ENCODE data around the gene MARCHF10. TPM values are rescaled to one million over a fixed set of nuclear protein-coding genes. Genes with fewer than 3 reads are reported as not detected.

Gene MARCHF10
- total RNA-seq, 1 donor from 2014 or later, result not detected

DNA sequence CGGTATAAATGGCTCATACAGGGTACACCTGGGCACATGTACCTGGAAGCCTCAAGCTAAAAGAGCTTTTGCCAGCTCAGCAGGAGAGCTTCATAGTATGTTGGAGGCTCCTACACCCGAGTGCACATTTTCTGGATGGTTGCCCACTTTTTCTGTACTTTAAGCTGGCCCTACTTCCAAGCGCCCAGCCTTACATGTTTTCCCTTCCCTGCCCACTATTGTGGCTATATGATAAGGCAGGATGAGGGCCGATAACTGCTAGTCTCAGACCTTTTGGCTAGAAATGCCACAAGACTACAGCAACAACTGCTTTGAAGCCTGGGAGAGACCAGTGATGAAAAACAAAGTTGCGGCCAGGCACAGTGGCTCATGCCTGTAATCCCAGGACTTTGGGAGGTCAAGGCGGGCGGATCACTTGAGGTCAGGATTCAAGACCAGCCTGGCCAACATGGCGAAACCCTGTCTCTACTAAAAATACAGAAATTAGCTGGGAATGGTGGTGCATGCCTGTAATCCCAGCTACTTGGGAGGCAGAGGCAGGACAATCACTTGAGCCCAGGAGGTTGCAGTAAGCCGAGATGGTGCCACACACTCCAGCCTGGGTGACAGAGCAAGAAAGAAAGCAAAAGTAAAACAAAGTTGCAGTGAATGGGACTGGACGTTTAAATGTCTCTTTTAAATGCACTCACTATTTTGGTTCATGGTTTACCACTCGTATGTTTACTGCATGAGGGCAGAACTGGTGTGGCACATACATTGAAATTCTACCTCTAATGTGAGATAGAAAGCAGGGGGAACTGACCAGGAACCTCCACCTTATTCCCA, 14.2 kb upstream of the MARCHF10 start:
- intact Hi-C loops (cut with micrococcal nuclease), result no loop called here

DNA sequence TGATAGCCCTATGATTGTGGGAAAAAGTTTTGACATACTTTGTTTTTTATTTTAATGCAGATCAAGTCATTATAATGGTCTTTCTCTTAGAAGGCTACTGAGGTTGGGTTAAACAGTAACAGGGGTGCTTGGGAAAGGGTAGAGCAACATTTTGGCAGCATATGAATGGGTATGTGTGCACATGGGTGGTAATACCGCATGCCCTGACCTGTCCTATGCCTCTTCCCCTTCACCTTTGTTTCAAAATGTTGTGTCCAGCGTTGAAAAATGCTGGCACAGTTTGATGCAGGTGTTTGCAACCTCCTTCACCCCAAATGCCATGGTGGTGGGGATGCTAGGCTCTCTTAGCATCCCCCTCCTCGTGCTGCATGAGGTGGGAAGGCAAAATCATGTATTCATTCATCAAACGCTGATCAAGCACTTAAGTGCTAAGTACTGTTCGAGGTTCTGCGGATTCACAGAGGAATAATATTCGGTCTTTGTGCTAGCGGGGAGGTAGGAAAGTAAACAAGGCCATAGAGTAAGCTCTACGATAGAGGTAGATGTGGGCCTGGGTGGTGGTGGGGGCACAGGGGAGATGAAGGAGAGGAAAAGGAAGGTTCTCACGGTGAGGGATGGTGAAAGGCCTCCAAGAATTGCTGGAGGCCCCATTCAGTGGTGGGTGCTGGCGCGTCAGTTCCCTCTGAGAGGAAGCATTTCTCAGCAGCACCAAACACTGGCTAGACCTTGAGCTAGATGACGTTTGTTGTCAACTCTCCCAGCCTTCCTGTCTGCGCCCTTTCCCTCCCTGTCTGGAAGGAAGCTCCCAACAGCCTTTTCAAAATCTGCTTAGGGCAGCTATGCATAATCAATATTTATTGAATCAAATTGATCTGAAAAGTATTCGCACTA, 13.3 kb upstream of the MARCHF10 start:
- intact Hi-C loops (cut with micrococcal nuclease), result no loop called here

DNA sequence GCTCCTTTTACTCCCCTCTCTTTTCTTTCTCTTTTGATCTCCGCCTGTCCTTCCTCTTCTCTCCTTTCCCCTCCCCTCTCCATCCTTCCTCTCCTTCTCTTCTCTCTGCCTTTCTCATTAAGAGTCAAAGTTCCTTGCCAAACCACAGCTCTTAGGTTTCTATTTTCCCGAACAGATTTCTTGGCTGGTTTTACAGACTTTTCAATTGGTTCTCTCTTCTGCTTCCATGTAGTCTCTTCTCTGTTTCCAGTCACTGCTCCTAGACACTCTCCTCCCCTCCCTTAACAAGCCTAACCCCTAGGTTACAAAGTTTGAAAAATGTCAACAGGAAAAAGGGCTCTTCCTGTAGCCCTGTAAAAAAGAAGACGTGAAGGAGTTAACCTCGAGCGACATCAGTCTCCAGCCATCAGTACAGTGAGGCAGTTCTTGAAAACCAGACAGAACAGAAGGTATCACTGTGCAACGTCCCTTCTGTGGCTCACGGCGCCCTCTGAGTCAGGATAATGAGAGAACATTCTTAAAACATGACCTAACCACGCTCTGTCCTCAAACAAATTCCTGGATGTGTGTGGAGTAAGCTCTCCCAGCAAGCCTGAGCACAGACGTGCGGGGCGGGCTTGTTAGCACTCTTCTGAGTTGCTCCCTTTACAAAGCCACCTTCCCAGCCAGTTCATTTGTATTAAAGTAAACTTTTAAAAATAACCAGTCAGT, 11.6 kb upstream of the MARCHF10 start:
- intact Hi-C loops (cut with micrococcal nuclease), result no loop called here

DNA sequence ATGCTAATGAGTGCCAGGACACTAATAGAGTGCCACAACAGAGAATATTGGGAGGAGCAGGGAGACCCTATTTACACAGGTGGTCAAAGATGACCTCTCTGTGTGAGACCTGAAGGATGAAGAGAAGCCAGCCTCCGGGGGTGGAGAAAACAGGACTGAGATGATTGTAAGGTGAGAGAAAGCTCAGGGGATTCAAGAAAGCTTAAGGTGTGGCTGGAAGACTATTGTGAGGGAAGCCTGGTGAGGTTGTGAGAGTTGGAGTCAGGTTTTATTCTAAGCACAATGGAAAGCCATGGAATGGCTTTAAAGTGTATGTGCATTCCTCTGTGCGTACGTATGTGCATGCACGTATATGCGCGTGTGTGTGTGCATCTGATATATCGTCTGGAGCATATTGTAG, 10.4 kb upstream of the MARCHF10 start:
- intact Hi-C loops (cut with micrococcal nuclease), result no loop called here

DNA sequence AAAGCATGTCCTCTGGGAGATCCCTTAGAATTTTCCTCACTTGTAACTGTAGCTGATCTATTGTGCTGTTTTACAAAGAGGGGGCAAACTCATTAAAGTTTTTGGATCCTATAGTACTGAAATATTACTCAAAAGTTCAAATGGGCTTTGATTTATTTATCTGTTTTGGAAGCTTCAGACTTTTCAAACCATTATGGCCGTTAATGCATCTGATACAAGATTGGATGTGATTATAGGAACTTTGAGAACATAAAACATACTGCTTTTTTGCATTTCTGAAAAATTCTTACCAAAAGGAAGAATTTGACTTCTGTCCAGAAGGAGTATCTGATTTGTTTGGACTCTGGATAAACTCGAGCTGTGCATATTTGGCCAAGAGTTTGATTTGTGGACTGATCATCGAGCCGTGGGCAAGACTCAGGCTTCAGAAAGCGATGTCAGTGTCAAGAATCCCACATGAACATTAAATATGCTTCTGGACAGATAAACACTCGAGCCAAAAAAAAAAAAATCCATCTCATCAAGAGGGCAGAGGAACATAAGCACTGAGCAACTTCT, 8.2 kb upstream of the MARCHF10 start:
- intact Hi-C loops (cut with micrococcal nuclease), result no loop called here

DNA sequence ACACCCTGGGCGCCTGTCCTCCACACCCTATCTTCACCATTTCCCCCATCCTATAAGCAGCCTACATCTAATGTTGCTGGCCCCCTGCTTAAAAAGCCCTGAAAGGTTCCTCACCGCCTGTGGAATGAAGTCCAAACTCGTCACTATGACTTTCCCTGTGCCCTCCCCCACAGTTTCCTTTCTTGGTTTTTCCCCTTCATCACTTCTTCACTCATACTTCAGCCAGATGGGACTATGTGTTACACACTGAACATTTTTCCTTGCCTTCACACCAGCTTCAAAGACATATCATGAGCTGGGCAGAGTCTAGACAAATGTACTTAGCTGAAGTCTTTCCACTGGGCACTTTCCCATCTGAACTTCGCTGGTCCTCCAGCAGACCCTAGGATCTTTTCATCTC, 1.5 kb upstream of the MARCHF10 start:
- intact Hi-C loops (cut with micrococcal nuclease), result no loop called here

DNA sequence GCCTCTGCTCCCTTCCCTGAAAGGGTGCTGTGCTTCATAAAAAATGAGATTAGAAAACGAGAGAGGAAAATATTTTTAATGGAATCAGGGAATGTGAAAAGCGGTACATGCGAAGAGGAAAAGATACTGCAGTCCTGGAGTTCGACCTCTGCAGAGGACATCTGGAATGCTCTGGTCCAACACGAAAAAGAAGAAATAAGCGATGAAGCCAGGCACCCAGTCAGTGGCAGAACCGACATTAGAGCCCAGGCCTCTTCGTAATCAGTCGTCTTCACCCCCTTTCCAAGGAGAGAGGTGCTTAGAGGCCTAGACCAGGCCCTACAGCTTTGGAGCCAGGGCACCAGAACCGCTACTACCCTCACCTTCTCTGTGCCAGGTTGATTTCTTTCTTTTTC, 459 bp upstream of the MARCHF10 start:
- intact Hi-C loops (cut with micrococcal nuclease), result no loop called here

DNA sequence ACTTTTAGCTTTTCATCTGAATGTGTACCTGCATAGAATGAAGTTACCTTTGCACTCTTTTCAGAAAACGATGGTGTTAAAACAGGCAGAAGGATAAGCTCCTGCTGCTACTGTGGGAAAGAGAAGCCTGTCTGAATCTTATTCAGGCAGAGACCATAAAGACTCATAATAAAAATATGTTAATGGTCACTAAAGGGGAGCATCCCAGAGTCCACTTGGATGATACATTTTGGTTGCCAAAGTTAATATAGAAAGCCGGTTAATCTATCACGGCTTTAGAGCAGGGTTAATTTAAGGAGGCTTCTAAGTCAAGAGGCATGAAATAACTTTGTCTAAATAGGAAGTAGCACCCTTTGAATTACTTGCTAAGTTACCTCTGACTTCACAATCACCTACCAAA, 2.9 kb downstream of the MARCHF10 start:
- intact Hi-C loops (cut with micrococcal nuclease), result no loop called here

DNA sequence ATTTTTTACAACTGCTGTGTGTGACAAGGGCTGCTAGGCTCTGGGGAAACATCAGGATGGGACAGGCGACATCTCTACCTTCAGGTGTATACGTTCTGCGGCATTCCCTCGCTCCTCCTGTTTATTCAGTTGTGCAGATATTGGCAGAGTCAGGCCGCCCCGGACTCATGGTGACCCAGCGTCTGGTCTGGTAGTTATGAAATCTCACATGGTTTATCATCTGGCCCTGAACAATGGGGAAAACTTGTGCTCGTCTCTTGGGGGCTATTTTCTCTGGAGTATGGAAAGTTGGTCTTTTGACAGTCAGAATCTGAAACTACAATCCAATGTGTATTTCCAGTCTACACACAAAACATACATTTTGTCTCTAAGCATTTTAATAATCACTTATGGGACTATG, 3.3 kb downstream of the MARCHF10 start:
- intact Hi-C loops (cut with micrococcal nuclease), result no loop called here

DNA sequence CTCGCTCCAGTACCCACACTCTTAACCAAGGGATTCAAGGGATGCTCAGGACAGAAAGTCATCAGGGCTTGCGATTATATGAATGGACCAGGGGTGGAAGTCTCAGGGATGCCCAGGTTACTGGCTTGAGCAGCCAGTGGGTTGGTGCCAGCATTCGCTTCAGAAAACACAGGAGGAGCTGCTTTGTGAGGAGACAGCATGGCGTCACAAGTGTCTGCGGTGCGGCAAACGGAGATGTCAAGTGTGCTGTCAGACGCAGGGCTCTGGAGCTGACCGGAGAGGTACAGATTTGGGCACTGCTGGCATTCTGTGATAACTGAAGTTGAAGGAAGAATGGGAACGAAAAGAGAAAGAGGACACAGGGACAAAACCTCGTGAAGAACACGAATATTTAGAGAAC, 4.1 kb downstream of the MARCHF10 start:
- intact Hi-C loops (cut with micrococcal nuclease), result no loop called here

DNA sequence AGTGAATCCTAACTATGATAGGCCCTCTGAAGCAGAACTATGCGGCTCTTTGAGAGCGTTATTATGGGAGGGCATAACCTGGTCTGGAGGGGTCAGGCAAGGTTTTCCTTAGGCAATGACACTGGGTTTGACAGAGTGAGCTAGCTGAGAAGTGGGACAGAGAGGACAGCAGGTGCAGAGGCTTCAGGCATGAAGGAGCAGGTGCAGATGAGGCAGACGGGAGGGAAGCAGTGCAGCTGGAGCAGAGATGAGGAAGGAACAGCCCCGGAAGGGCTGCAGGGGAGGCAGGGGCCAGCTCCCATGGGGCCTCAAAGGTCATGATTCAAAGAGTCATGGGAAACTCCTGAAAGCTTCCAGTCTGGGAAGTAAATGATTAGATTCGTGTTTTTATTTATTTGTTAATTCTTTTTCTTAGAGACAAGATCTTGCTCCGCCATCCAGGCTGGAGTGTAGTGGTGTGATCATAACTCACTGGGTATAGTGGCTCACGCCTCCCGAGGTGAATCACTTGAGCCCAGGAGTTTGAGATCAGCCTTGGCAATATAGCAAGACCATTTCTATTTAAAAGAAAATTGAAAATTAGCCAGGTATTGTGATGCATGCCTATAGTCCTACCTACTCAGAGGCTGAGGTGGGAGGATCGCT, 5.4 kb downstream of the MARCHF10 start:
- intact Hi-C loops (cut with micrococcal nuclease), result no loop called here

DNA sequence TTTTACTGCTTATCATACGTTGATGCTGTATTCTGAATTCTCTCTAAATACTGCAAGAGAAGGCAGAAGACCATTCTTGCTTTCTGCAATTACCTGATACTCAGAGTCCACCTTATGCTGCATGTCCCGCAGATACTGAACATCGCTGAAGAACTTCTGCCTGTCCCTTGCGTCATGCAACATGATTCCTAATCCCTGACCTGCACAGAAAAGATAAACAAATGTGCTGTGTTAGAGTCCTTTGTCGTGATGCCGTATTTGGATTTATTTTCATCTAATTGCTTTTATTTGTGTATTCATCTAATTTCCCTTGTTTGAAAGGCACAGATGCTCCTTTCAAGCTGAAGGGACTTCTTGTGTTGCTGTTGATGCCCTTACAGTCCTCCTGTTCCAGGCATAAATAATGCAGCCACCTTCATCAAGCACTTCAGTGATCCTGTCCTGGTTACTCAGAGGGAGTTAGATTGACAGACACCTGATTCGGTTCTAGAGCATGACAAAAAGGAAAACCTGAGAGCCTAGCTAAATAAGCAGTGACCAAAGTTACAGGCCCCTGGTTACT, 6.5 kb downstream of the MARCHF10 start:
- intact Hi-C loops (cut with micrococcal nuclease), result no loop called here

DNA sequence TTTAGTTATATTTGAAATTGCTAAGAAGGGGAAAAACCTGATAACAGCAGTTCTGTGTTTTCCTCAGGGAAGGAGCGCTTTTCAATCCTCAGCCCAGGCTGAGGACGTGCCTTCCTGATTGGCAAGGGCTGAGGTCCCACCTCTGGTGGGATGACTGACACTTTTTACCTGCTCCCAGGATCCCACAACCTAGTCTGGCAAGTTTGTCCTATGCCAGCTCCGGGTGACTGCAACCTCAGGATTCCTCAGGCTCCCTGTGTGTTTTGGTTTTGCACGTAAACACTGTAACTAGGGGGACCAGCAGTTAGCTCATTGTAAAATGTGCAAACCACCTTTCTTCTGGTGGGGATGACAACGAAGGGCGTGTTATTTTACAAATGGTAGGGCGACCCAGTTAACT, 7.5 kb downstream of the MARCHF10 start:
- intact Hi-C loops (cut with micrococcal nuclease), result no loop called here

DNA sequence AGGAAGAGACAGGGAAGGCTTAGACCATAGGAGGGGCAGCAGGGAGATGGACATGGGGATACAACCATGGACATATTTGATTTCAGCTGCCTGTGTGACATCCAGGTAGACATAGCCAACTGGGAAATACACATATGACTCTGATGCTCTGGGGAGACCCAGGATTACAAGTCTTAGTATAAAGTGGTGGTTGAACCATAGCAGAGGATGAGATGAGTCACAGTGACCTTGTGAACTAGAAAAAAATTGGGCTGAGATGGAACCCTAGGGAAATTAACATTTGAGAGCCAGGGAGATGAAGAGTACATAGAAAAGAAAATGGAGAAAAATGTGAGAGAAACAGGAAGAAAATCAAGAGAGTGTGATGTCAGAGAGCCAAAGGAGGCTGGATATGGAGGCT, 10.2 kb downstream of the MARCHF10 start:
- intact Hi-C loops (cut with micrococcal nuclease), result no loop called here

DNA sequence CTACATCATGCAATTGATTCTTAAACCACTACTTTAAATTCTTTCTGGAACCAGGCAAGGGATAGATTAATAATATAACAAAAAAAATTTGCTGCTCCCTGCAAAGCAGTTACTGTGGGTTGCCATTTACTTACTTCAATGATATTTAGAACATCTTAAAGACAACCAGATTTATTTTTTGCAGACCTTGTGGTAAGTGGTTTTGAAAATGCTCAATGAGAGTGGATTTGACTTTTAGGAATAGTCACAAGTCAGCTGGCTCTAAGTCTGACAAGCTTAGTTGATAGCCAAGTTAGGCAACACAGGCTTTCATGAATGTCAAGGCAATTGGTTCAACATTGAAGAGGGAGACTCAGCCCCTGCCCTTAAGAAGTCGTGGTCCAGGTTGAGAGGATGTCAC, 11.8 kb downstream of the MARCHF10 start:
- intact Hi-C loops (cut with micrococcal nuclease), result no loop called here

DNA sequence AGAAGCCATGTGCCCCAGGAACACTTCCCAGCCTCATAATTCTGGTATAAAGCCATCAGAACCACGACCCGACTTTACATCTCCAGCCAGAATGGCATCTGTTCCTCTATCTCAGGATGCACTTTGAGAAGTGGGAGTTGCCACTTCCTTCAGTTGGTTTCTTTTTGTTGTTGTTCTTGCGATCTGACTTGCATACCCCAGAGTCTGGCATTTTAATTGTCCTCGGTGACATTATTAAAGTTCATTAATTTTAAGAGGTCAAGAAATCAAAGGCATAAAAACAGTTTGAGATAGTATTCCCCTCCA, 13.5 kb downstream of the MARCHF10 start:
- intact Hi-C loops (cut with micrococcal nuclease), result no loop called here

DNA sequence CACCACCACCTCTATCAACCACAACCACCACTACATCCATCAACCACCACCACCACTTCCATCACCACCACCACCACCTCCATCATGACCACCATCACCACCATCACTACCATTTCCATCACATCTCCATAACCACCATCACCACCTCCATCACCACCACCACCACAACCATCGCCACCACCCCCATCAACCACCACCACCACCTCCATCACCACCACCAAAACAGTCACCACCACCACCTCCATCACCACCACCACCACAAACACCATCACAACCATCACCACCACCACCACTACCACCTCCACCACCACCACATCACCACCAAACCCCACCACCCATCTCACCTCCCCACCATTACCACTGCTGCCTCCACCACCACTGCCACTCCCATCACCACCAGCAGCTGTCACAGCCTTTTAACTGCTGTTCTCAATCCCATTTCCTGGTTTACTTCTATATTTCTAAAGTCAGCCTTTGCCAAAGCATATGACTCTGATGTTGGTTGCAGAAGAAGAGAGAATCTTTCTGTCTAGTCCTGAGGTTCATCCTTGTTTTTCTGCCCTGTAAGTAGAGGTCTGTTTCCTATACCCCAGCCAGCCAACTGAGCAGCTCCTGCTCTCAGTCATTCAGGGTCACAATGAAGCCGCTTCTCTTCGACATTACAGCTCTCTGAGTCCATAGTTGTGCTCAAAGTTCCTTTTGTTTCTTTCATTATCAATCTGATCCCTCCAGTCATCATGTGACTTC, 14.0 kb downstream of the MARCHF10 start:
- intact Hi-C loops (cut with micrococcal nuclease), result no loop called here

DNA sequence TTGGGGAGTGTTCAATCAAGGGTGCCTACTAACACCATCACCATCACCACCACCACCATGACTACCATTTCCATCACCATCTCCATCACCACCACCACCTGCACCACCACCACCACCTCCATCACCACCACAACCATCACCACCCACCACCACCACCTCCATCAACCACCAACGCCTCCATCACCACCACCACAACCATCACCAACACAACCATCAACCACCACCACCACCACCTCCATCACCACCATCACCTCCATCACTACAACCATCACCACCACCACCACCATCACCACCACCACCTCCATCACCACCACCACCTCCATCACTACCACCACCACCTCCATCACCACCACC, 15.7 kb downstream of the MARCHF10 start:
- intact Hi-C loops (cut with micrococcal nuclease), result no loop called here

DNA sequence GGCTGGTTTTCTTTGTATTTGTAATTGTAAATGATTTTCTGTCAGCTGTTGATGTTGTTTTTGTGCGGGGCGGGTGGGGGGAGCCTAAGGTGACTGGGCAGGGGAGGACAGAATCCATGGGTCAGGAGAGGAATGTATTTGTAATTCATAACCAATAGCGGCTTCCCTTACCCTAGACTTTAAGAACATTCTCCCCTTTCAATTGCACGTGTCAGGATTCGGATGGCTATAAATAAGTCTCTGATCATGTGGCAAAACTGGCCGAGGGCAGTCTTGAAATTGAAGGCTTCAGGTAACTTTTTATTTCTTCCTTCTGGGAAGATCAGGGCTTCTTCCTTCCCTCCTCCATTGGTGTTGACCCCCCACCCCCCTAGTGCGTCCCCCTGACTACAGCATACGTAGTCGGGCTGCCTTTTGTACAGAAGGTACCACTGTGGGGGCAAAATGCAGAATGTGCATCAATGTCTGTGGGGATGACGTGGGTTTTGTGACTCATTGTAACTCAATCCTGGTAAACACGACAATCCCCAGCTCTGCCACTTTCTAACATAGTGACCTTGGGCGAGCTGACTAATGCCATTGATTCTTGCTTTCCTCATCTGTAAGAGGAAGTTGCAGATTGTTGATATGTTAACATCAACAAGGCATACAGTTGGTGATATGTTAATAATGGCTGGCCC, 16.2 kb downstream of the MARCHF10 start:
- intact Hi-C loops (cut with micrococcal nuclease), result no loop called here

DNA sequence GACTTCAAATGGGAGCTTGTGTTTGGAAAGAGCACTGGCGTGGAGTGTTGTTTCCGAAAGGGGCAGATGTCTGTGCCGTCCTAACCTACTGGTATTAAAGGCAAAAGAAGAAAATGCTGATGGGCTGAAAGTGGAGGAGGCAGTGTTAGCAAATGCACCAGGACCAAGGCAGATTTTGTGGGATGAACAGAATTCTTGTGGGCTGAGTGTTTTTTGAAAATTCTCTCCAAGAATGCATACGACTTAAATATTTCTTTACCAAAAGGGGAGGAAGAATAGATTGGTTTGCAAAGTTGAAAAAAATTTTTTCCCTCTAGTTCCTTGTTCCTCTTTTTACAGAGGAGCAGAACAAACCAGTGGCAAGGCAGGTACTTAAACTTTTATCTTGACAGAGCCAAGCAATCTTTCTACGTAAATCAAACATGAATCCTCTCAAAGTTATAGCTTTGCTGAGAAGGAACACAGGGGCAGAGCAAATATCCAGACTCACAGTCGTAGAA, 16.8 kb downstream of the MARCHF10 start:
- intact Hi-C loops (cut with micrococcal nuclease), result no loop called here
